NCI-H524 treated with DMSO at 0.1 percent for 48 hours (cell line): ENCODE results near the gene CPEB3.
A peak's percentile ranks its signal among the peaks of the same experiment; 100 is the strongest.

Source experiments
- DNase-seq: peaks from one replicate; lab custom pipeline; 2025; lab: John Stamatoyannopoulos, UW

Gene CPEB3

DNA sequence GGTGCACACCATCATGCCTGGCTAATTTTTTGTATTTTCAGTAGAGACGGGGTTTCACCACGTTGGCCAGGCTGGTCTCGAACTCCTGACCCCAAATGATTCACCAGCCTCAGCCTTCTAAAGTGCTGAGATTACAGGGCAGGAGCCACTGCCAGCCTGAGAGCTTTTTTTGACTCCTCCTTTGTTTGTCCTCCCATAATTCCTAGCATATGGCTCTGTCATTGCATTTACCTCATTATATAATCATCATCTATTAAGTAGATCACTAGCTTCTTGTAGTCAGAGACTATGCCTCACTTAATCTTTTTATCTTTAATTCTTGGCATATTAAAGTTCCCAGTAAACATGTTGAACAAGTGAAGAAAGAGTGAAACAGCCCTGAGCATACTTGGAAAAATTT lies 82.1 kb downstream of the CPEB3 start:
- no peak for DNase-seq

DNA sequence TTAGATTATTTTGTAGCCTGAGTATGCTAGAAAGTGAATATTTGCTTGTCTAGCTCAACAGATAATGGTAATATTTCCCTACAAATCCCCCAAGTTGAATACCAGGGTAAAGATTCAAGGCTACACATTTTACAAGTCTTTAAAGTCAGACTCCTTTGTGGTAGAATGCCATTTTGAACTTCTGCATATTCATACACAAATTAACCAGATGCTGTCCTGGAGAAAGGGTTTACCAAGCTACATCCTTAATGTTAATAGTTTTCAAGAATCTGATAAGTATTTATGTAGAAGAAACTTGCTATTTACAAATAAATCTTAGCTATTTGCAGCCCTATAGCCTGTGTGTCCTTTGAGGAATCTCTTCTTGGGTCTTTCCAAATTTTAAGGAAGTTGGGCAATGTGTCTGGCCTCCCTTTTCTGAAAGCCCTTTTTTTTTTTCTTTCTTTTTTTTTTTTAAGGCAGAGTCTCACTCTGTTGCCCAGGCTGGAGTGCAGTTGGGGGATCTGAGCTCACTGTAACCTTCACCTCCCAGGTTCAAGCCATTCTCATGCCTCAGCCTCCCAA lies 82.6 kb downstream of the CPEB3 start:
- DNase-seq = no peak

DNA sequence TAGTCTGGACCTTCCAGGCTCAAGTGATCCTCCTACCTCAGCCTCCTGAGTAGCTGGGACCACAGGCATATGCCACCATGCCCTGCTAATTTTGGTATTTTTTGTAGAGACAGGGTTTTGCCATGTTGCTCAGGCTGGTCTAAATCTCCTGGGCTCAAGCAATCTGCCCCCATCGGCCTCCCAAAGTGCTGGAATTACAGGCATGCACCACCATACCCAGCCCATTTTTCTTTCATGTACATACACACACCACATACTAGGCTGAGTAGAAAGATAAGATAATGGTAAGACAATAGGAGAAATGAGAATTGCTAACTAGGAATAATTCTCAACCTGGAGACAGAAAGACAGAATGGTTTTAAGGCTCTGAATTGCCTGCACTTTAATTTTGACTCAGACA lies 83.8 kb downstream of the CPEB3 start:
- DNase-seq = no peak

GRCh38 chr10:92203919-92204623 lies 86.8 kb downstream of the CPEB3 start:
- peak; percentile 59 for DNase-seq

- DNase-seq = no peak
Measured at GRCh38 chr10:92202536-92202935, 88.3 kb downstream of the CPEB3 start.

GRCh38 chr10:92200564-92200963 lies 90.3 kb downstream of the CPEB3 start:
- no peak for DNase-seq

GRCh38 chr10:92187101-92187500 lies 103.8 kb downstream of the CPEB3 start:
- no peak for DNase-seq

- no peak for DNase-seq
Measured at GRCh38 chr10:92184977-92185376, 105.9 kb downstream of the CPEB3 start.

DNA sequence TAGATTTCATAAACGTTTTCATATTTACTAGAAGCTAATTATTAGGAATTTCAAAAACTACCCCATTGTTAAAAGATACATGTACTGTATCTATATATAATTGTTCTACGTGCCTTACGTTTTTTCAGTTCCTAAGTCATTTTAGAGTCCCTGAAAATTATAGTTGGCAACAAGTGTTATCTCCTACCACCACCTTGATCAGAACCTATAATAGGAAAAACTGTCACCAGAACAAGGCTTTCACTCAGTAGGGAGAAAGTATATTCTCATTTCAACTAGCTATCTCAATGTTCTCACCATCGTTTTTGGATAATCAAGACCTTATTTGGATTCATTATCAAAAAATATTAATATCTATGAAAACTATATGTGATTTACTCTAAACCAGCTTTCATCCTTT lies 107.7 kb downstream of the CPEB3 start:
- DNase-seq = no peak

DNA sequence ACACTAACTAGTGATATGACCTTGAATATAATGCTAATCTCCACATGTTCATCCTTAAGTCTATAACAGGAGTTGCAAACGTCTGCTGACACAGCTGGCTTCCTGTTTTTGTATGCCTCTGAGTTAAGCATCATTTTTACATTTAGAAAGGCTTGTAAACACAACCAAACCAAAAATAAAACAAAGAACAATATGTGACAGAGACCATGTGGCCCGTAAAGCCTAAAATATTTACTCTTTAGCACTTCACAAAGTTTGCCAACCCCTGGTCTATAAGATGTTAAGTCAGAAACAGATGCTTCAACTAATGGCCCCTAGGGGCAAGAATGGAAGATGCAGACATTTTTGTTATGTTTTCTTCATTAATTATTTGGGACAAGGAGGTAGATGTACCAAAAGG lies 109.3 kb downstream of the CPEB3 start:
- no peak for DNase-seq

DNA sequence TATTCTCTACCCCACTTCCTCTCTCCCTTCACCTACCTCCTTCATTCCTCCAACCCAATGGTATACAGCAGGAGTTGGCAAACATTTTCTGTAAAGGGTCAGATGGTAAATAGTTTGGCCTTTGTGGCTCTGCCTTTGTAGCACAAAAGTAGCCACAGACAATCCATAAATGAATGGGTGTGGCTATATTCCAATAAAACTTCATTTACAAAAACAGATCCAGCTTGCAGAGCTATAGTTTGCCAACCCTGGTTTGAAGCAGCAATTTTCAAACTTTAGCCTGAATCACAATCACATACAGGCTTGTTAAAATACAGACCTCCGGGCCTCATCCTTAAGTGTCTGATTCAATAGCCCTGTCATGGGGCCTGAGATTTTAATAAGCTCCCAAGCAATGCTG lies 110.5 kb downstream of the CPEB3 start:
- DNase-seq = no peak

- DNase-seq = no peak
Measured at GRCh38 chr10:92177546-92177945, 113.3 kb downstream of the CPEB3 start.

DNA sequence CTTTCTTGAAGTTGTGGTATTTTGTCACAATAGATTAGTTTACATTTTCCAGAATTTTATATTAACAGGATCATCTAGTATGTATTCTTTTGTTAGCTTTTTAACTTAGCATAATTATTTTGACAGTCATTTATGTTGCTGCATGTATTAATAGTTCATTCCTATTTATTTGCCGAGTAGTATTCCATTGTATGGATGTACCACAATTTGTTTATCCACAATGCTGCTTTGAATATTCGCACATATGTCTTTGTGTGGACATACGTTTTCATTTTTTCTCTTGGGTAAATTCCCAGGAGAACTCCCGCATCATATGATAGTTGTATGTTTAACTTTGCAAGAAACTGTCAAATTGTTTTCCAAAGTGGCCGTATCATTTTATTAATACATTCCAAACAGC lies 115.7 kb downstream of the CPEB3 start:
- no peak for DNase-seq

- DNase-seq = no peak
Measured at GRCh38 chr10:92173996-92174395, 116.9 kb downstream of the CPEB3 start.

- no peak for DNase-seq
Measured at GRCh38 chr10:92164036-92164696, 126.7 kb downstream of the CPEB3 start.

DNA sequence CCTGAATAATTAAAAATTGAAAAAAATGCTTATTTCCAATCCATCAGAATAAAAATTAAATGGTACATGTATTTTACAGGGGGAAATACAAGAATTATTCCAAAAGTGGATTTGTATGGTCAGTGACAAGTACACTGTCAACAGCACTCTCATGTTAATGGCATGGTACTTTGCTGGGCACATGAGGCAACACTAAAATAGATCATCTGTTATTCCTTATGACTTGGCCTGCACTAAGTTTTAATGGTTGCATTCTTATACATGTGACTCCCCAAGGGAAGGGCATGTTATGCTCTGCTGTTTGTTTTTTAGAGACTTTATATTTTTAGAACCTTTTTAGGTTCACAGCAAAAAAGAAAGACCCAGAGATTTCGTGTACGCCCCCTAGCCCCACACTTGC lies 128.3 kb downstream of the CPEB3 start:
- DNase-seq = no peak

- no peak for DNase-seq
Measured at GRCh38 chr10:92156874-92157773, 133.8 kb downstream of the CPEB3 start.

- DNase-seq = no peak
Measured at GRCh38 chr10:92150823-92151222, 140.1 kb downstream of the CPEB3 start.

DNA sequence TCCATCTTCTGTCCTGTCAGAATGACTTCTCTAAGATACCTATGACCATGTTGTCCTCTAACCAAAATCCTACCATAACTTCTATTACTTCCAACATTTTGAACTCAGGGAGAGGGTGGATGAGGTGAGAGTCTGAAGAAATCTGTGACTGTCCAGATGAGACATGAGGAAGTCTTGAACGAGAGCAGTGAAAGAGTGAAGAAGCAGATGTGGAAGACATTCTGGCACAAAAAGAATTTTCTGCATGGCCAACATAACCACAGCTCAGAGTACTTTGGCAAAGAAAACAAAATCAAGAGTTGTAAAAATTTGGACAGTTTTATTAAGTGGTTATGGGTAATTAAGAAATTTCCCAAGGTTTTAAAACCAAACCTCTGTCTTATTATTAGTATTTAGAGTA lies 141.6 kb downstream of the CPEB3 start:
- no peak for DNase-seq

GRCh38 chr10:92146781-92147180 lies 144.1 kb downstream of the CPEB3 start:
- DNase-seq = no peak

GRCh38 chr10:92146107-92146506 lies 144.8 kb downstream of the CPEB3 start:
- DNase-seq = no peak

- DNase-seq = no peak
Measured at GRCh38 chr10:92142949-92143348, 147.9 kb downstream of the CPEB3 start.

GRCh38 chr10:92142512-92142911 lies 148.4 kb downstream of the CPEB3 start:
- no peak for DNase-seq
